Neural progenitor cell (in vitro differentiated cells): ENCODE measurements around the gene IFI30. TPM values are rescaled to one million over a fixed set of nuclear protein-coding genes. Genes with fewer than 3 reads are reported as not detected.
A peak's percentile ranks its signal among the peaks of the same experiment; 100 is the strongest.

ENCODE experiments used
- DNase-seq: peaks from one replicate; pipeline ENCODE4 v3.0.0-alpha.2; 2016; ENCODE audit warnings: low spot score
- H2AFZ ChIP-seq: fragments of 200-600 bp; sonication (generic); replicated peaks from 2 replicates; pipeline ENCODE4 v1.6.1; 2016; ENCODE audit warnings: antibody characterized with exemption
- H3F3A ChIP-seq: fragments of 200-600 bp; sonication (generic); 2 replicates; pipeline ENCODE4 v1.6.1; 2016; ENCODE audit warnings: antibody characterized with exemption, low read depth
- H3K27ac ChIP-seq: fragments of 200-600 bp; sonication (generic); 2 replicates; pipeline ENCODE4 v1.5.1; 2016; ENCODE audit warnings: mild to moderate bottlenecking
- H3K27me3 ChIP-seq: fragments of 200-600 bp; sonication (generic); 2 replicates; pipeline ENCODE4 v1.6.1; 2016; ENCODE audit warnings: mild to moderate bottlenecking, moderate library complexity
- H3K36me3 ChIP-seq: fragments of 200-600 bp; sonication (generic); 2 replicates; pipeline ENCODE4 v1.5.1; 2016
- H3K4me1 ChIP-seq: fragments of 200-600 bp; sonication (generic); 2 replicates; pipeline ENCODE4 v1.6.1; 2016; ENCODE audit warnings: mixed run types
- H3K4me2 ChIP-seq: fragments of 200-600 bp; sonication (generic); 2 replicates; pipeline ENCODE4 v1.6.1; 2016
- H3K4me3 ChIP-seq: fragments of 200-600 bp; sonication (generic); 2 replicates; pipeline ENCODE4 v1.5.1; 2016
- H3K79me2 ChIP-seq: fragments of 200-600 bp; sonication (generic); 2 replicates; pipeline ENCODE4 v1.6.1; 2016; ENCODE audit warnings: low read depth
- H3K9ac ChIP-seq: fragments of 200-600 bp; sonication (generic); 2 replicates; pipeline ENCODE4 v1.6.1; 2016
- H3K9me3 ChIP-seq: fragments of 200-600 bp; sonication (generic); 2 replicates; pipeline ENCODE4 v1.5.1; 2016; ENCODE audit warnings: low read depth
- H4K20me1 ChIP-seq: fragments of 200-600 bp; sonication (generic); 2 replicates; pipeline ENCODE4 v1.6.1; 2016; ENCODE audit warnings: low read depth
- H3K27ac Mint-ChIP-seq: 3 replicates; pipeline ENCODE4 v1.8.0; 2021; ENCODE audit warnings: mixed read lengths
- H3K27me3 Mint-ChIP-seq: 2 replicates; pipeline ENCODE4 v1.8.0; 2022; ENCODE audit warnings: low read depth, mild to moderate bottlenecking, inconsistent platforms, moderate library complexity, mixed read lengths; ENCODE audit not compliant: insufficient read depth
- H3K36me3 Mint-ChIP-seq: 3 replicates; pipeline ENCODE4 v1.8.0; 2021; ENCODE audit warnings: mixed read lengths
- H3K4me1 Mint-ChIP-seq: 3 replicates; pipeline ENCODE4 v1.8.0; 2021; ENCODE audit warnings: mixed read lengths
- H3K4me3 Mint-ChIP-seq: 3 replicates; pipeline ENCODE4 v1.8.0; 2021; ENCODE audit warnings: mild to moderate bottlenecking, moderate library complexity, mixed read lengths
- H3K9me3 Mint-ChIP-seq: 3 replicates; pipeline ENCODE4 v1.8.0; 2020; ENCODE audit warnings: mixed read lengths
- CTCF ChIP-seq: fragments of 200-600 bp; sonication (generic); IDR thresholded peaks from 2 replicates; pipeline ENCODE4 v1.5.1; 2017; ENCODE audit warnings: antibody characterized with exemption, mild to moderate bottlenecking
- EZH2 ChIP-seq: fragments of 200-600 bp; sonication (generic); IDR thresholded peaks from 2 replicates; pipeline ENCODE4 v1.6.1; 2017; ENCODE audit warnings: antibody characterized with exemption, mild to moderate bottlenecking, moderate library complexity
- EZH2phosphoT487 ChIP-seq: fragments of 200-600 bp; sonication (generic); IDR thresholded peaks from 2 replicates; pipeline ENCODE4 v1.6.1; 2017; ENCODE audit warnings: antibody characterized with exemption
- total RNA-seq: library from RNA; depleted of rRNA; stranded (reverse); fragments of >200 nt; gene quantifications from 2 replicates; pipeline ENCODE4 v1.2.3, GENCODE V29; 2015; ENCODE audit warnings: low replicate concordance

IFI30 gene
- total RNA-seq, 1 donor from 2014 or later: not detected

GRCh38 chr19:18131841-18132596 lies 41.6 kb upstream of the IFI30 start:
- Histone ChIP-seq H3K79me2 (no peaks in the 10 kb centered on the region), H3K9ac (no peak overlapping the region), H3K4me2 (no peak overlapping the region), H3F3A (no peaks in the 10 kb centered on the region), H3K27ac (no peak overlapping the region), H3K27me3 (no peaks in the 10 kb centered on the region), H4K20me1 (no peaks in the 10 kb centered on the region), H3K36me3 (no peaks in the 10 kb centered on the region), H2AFZ (no peak overlapping the region), H3K4me1 (no peaks in the 10 kb centered on the region), H3K4me3 (no peak overlapping the region), H3K9me3 (no peaks in the 10 kb centered on the region)
- Mint-ChIP-seq H3K9me3 (no peaks in the 10 kb centered on the region), H3K36me3 (peaks cover 13% of the 10 kb centered on the region), H3K4me1 (no peaks in the 10 kb centered on the region), H3K27me3 (peaks cover 3% of the 10 kb centered on the region), H3K27ac (no peak overlapping the region), H3K4me3 (no peak overlapping the region)
- peak; percentile 36 for DNase-seq
- TF ChIP-seq EZH2: no peak
- no peak for TF ChIP-seq CTCF
- no peak for TF ChIP-seq EZH2phosphoT487

GRCh38 chr19:18135712-18136584 lies 37.7 kb upstream of the IFI30 start:
- no peak for DNase-seq
- Mint-ChIP-seq H3K27ac (no peak overlapping the region), H3K27me3 (peaks cover 3% of the 10 kb centered on the region), H3K4me1 (no peaks in the 10 kb centered on the region), H3K36me3 (peaks cover 17% of the 10 kb centered on the region), H3K4me3 (no peak overlapping the region), H3K9me3 (no peaks in the 10 kb centered on the region)
- Histone ChIP-seq H3K27ac (no peak overlapping the region), H3K4me1 (no peaks in the 10 kb centered on the region), H4K20me1 (no peaks in the 10 kb centered on the region), H3K27me3 (no peaks in the 10 kb centered on the region), H3K9me3 (no peaks in the 10 kb centered on the region), H3K4me3 (no peak overlapping the region), H3K79me2 (no peaks in the 10 kb centered on the region), H3K36me3 (peaks cover 3% of the 10 kb centered on the region), H2AFZ (no peak overlapping the region), H3K9ac (no peak overlapping the region), H3F3A (no peaks in the 10 kb centered on the region), H3K4me2 (no peak overlapping the region)
- TF ChIP-seq CTCF: no peak
- TF ChIP-seq EZH2: no peak
- TF ChIP-seq EZH2phosphoT487: no peak

DNA sequence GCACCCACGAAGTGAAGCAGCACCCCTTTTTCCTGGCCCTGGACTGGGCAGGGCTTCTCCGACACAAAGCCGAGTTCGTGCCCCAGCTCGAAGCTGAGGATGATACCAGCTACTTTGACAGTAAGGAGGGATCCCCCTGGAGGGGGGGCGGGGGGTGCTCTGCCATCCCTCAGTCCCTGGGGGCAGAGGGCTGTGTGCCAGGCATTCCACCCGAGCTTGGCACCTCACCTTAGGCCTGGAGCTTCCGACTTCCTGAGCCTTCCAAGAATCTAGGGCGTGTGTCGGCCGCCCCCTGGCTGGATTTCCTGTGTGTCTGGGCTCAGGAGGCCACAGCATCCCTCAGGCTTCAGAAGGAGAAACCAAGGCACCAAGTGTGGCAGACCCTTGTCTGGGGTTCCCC lies 36.4 kb upstream of the IFI30 start:
- Histone ChIP-seq H2AFZ (no peak overlapping the region), H3K9ac (no peak overlapping the region), H3K27me3 (no peaks in the 10 kb centered on the region), H3K4me1 (no peaks in the 10 kb centered on the region), H4K20me1 (no peaks in the 10 kb centered on the region), H3K9me3 (no peaks in the 10 kb centered on the region), H3K27ac (no peak overlapping the region), H3K4me2 (no peak overlapping the region), H3K79me2 (no peaks in the 10 kb centered on the region), H3K4me3 (no peak overlapping the region), H3K36me3 (peaks cover 3% of the 10 kb centered on the region), H3F3A (no peaks in the 10 kb centered on the region)
- DNase-seq: no peak
- Mint-ChIP-seq H3K4me3 (no peak overlapping the region), H3K36me3 (peaks cover 16% of the 10 kb centered on the region), H3K9me3 (no peaks in the 10 kb centered on the region), H3K4me1 (no peaks in the 10 kb centered on the region), H3K27ac (no peak overlapping the region), H3K27me3 (peaks cover 3% of the 10 kb centered on the region)
- no peak for TF ChIP-seq EZH2
- TF ChIP-seq CTCF: no peak
- TF ChIP-seq EZH2phosphoT487: no peak
